Dendritic cell treated with granulocyte-macrophage colony-stimulating factor and Interleukin-4, amounts not matched to agents 40 ng/mL and 50 ng/mL, for 4 days (primary cell): ENCODE results near the gene HOTAIR.

Experiments
- H3K27ac Mint-ChIP-seq: one replicate; pipeline ENCODE4 v1.8.0; 2022; ENCODE audit warnings: mild to moderate bottlenecking, mixed read lengths
- H3K27me3 Mint-ChIP-seq: one replicate; pipeline ENCODE4 v1.8.0; 2022; ENCODE audit warnings: mild to moderate bottlenecking, mixed read lengths
- H3K36me3 Mint-ChIP-seq: one replicate; pipeline ENCODE4 v1.8.0; 2022; ENCODE audit warnings: low read depth, mixed read lengths
- H3K4me1 Mint-ChIP-seq: one replicate; pipeline ENCODE4 v1.8.0; 2022; ENCODE audit warnings: low read depth, mixed read lengths
- H3K4me3 Mint-ChIP-seq: one replicate; pipeline ENCODE4 v1.8.0; 2022; ENCODE audit warnings: mild to moderate bottlenecking, moderate library complexity, mixed read lengths
- H3K9me3 Mint-ChIP-seq: one replicate; pipeline ENCODE4 v1.8.0; 2022; ENCODE audit warnings: mixed read lengths
- intact Hi-C: fragments of 100-400 bp; cut with micrococcal nuclease; formaldehyde crosslinking; loops from one replicate; pipeline ENCODE4 v1.15.0; 2022

The HOTAIR gene

DNA sequence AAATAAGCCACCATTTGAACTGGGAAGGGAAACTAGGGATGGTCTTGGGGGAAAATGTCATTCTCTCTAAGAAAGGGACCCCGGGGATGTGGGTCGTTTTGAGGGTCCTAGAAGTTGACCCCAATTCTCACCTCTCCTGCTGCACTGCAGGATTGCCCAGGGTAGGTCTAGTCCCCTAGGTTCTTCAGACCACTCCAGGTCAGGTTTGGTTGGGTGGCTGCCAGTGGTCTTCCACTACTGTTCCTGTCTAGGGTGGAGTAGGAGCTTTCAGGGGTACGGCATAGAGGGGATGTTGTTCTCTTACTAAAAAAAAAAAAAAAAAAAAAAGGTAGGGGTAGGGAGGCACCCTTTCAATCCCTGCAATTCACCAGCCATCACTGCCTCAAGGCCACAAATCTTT is 41.3 kb upstream of the HOTAIR start:
- Mint-ChIP-seq H3K4me3 (no peak overlapping the region), H3K27ac (no peak overlapping the region), H3K27me3 (peaks cover 95% of the 10 kb centered on the region), H3K36me3 (no peaks in the 10 kb centered on the region), H3K9me3 (no peaks in the 10 kb centered on the region), H3K4me1 (peaks cover 36% of the 10 kb centered on the region)
- intact Hi-C loops: no loop called here

- no peaks in the 10 kb centered on the region for H3K36me3 Mint-ChIP-seq
- H3K27ac Mint-ChIP-seq: no peak overlapping the region
- no peaks in the 10 kb centered on the region for H3K9me3 Mint-ChIP-seq
- intact Hi-C loops: no loop called here
- H3K27me3 Mint-ChIP-seq: peaks cover 94% of the 10 kb centered on the region
- H3K4me1 Mint-ChIP-seq: peaks cover 38% of the 10 kb centered on the region
- no peak overlapping the region for H3K4me3 Mint-ChIP-seq
Measured at GRCh38 chr12:54015018-54015931, 40.5 kb upstream of the HOTAIR start.

DNA sequence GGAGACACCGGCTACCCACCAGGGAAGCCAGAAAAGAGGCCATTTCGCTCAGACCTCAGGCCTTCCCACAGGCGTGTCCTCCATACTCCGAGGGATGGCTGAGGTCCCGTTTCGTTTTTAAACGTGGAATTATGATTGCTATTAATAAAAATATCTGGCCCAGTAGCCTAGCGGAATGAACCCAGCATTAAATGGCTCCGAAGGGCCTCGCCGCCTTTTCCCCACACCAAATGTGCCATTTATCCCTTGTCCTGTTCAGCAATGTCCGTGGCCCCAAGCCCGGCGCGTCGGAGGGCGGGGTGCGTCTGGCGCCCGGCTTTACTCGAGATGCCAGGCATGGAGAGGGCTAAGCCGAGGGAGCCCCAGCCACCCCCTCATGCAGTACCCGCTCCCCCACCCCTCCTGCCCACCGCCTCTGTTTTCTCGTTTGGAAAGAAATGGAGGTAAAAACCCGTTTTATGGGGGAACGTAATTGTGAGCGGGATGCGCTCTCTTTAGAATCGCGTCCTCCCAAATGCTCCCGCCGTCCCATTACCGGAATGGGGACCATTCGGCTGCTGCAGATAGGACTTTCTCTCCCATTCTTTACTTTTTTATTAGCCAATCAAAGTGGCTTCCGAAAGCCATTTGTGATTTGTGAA is 39.7 kb upstream of the HOTAIR start:
- Mint-ChIP-seq H3K4me3 (peak overlapping the region; percentile 27), H3K9me3 (no peaks in the 10 kb centered on the region), H3K36me3 (no peaks in the 10 kb centered on the region), H3K4me1 (peaks cover 36% of the 10 kb centered on the region), H3K27me3 (peaks cover 94% of the 10 kb centered on the region), H3K27ac (no peak overlapping the region)
- intact Hi-C loops: loop anchor here (5.0 kb wide), 1 partner anchor 123 kb away; no protein-coding TSS in a partner anchor

- no peak overlapping the region for H3K4me3 Mint-ChIP-seq
- H3K9me3 Mint-ChIP-seq: no peaks in the 10 kb centered on the region
- intact Hi-C loops: loop anchor here (5.0 kb wide), 1 partner anchor 124 kb away; no protein-coding TSS in a partner anchor
Measured at GRCh38 chr12:54012631-54013409, 38.1 kb upstream of the HOTAIR start.

DNA sequence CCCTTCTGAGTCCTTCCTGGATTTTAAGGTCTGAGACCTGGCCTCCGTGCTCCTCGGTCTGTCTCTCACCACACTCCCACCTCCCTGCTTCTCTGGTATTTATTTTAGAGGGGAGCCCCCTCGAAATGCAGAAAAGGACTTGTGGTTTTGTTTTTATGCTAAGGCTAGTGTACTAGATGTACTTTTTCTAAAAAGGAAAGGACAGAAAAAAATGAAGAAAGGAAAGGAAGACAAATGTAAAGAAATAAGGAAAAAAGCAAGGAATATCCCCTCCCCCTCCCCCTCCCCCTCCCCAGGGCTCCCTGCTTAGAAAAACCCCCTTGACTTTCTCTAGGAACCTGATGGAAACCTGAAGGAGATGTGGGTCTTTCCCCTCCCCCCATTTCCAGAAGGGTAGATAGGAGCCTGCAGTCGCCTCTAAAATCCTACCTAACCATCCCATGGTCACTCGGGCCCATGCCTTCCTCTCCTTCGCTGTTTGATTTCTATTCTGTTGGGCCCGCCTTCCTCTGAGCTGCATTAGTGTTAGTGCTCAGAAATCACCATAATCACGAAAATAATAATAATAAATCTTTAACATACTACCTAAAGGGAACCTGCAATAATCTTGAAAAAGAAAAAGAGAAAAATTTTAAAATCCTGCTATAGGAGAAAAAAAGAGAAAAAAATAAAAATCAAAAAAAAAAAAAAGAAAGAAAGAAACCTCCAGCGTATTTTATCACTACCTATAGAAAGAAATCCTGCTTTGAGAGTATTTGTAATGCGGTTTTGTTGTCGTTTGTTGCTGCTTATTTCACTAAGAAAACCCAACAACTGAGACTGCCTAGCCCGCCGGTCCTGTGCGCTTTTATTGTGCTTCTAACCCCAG is 37.1 kb upstream of the HOTAIR start:
- Mint-ChIP-seq H3K4me1 (peaks cover 30% of the 10 kb centered on the region), H3K27me3 (peaks cover 93% of the 10 kb centered on the region), H3K27ac (no peak overlapping the region), H3K36me3 (no peaks in the 10 kb centered on the region), H3K9me3 (no peaks in the 10 kb centered on the region), H3K4me3 (no peak overlapping the region)
- intact Hi-C loops: loop anchor here (5.0 kb wide), 1 partner anchor 125 kb away; no protein-coding TSS in a partner anchor

More at GRCh38 chr12:54012631-54013409, 38.1 kb upstream of the HOTAIR start:
- Mint-ChIP-seq H3K4me1 (peaks cover 34% of the 10 kb centered on the region), H3K27ac (no peak overlapping the region), H3K27me3 (peaks cover 93% of the 10 kb centered on the region), H3K36me3 (no peaks in the 10 kb centered on the region)

DNA sequence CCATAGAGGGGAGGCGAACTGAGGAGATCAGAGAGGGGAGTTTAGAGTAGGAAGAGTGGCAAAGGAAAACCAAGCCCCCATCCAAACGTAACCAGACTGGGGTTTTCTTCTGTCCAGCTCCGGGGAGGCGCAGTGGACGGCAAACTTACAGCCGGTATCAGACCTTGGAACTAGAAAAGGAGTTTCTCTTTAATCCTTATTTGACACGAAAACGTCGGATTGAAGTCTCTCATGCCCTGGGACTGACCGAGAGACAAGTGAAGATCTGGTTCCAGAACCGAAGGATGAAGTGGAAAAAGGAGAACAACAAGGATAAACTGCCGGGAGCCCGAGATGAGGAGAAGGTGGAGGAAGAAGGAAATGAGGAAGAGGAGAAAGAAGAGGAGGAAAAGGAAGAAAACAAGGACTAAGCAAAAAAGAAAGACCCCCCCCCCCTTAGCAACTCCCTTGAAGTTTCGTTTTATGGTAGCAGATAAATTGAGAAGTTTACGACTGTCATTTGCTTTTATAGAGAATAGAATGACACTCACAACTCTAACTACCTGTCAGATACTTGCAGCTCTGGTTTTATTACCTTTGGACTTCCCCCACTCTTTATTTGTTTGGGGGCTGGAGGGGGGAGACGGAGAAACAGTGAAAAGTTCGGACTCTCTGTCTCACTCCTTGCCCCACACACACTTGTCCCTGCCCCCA is 36.4 kb upstream of the HOTAIR start:
- H3K36me3 Mint-ChIP-seq: no peaks in the 10 kb centered on the region
- no peak overlapping the region for H3K27ac Mint-ChIP-seq
- intact Hi-C loops: loop anchor here (5.0 kb wide), 1 partner anchor 126 kb away; no protein-coding TSS in a partner anchor
- H3K9me3 Mint-ChIP-seq: no peaks in the 10 kb centered on the region
- peaks cover 38% of the 10 kb centered on the region for H3K4me1 Mint-ChIP-seq
- H3K27me3 Mint-ChIP-seq: peaks cover 93% of the 10 kb centered on the region
- no peak overlapping the region for H3K4me3 Mint-ChIP-seq

DNA sequence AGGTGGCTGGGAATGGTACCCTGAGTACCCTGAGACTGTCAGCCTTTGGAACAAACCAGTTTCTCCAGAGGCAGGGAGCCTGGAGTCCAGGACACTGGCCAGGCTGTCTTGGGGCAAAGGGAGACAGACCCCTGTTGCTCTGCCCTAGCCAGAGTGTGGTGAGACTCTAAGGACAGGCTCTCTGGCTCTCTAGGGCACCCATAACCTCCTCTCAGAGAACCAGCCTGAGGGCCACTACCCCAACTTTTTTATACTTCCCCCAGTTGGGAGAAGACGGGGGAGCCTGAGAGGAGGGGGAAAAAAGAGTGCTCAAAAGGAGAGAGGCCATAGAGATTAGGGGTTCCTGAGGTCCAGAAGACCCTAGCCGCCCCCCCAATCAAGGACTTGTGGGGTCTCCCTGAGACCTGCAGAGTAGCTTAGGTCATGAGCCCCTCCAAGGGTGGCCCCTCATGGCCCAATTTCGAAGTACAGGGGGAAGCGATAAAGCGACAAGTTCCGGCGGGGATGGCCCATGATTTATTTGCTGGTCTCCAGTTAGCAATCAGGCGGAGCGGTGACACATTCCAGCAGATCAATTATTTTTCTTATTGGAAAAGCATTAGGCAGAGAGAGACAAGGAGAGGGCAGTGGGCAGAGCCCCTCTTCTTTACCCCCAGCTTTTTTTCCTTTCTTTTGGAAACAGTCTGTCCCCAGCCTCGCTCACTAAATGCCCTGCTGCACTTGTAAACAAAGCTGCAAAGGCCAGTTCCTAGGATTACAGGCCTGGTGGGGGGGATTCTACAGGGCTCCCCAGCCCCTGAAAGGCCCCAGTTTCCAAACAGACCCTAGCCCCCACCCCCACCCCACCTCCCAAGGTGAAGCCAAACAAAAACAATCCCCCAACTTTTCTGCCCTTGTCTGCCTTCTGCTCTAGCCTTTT is 35.6 kb upstream of the HOTAIR start:
- Mint-ChIP-seq H3K27ac (no peak overlapping the region), H3K4me3 (no peak overlapping the region), H3K36me3 (no peaks in the 10 kb centered on the region), H3K27me3 (peaks cover 94% of the 10 kb centered on the region), H3K4me1 (peaks cover 46% of the 10 kb centered on the region), H3K9me3 (no peaks in the 10 kb centered on the region)
- intact Hi-C loops: loop anchor here (5.0 kb wide), 1 partner anchor 127 kb away; no protein-coding TSS in a partner anchor

GRCh38 chr12:54009171-54010052 is 34.7 kb upstream of the HOTAIR start:
- no peaks in the 10 kb centered on the region for H3K36me3 Mint-ChIP-seq
- H3K9me3 Mint-ChIP-seq: no peaks in the 10 kb centered on the region
- H3K4me3 Mint-ChIP-seq: peak overlapping the region; percentile 44
- H3K27ac Mint-ChIP-seq: no peak overlapping the region
- peaks cover 94% of the 10 kb centered on the region for H3K27me3 Mint-ChIP-seq
- H3K4me1 Mint-ChIP-seq: peaks cover 42% of the 10 kb centered on the region
- intact Hi-C loops: loop anchor here (5.0 kb wide), 1 partner anchor 128 kb away; no protein-coding TSS in a partner anchor

DNA sequence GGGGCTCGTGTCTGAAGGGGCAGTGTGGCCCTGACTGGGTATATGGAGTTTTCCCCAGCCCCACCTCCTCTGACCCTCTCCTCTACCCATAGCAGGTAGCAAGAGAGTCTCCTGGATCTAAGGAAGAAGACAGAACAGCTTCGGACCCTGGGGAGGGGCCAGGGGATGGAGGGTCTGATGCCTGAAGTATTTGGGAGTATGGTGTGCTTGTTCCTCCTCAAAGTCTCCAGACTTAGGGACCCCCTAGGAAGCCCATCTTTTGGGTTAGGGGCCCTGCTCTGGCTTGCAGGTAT is 33.5 kb upstream of the HOTAIR start:
- Mint-ChIP-seq H3K9me3 (no peaks in the 10 kb centered on the region), H3K4me3 (no peak overlapping the region), H3K4me1 (peaks cover 39% of the 10 kb centered on the region), H3K27me3 (peaks cover 93% of the 10 kb centered on the region), H3K36me3 (no peaks in the 10 kb centered on the region), H3K27ac (no peak overlapping the region)
- intact Hi-C loops: no loop called here

DNA sequence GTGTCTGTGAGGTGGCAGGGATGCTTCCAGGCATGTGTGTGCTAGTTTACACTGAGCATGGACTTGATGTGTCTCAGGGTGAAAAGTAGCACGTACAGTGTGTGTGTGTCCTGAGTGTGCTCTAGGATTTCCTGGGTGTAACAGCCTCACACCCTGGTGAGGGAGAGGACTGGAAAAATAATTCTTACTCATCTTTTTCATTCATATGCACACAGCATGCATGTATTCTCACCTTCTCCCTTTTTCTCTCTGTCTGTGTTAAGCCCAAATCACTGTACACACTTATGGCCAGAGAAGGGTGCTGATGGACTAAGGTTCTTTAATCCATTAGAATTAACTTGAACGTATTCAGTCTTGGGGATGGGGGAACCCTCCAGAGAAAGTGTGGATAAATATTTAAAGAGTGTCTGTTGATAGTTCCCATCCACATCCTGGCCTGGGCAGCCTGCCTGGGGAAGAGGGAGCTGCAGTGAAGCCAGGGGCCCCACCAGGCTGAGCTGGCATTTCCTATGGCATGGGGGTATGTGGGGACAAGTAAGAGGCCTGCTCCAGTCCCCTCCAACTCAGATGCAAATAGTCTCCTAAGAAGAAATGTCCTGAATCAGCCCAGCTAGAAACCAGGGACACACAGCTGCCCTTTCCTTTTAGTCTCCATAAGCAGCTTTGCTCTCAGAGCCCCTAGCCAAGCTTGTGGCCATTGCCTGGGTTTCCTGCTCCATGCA is 32.9 kb upstream of the HOTAIR start:
- Mint-ChIP-seq H3K4me1 (peaks cover 39% of the 10 kb centered on the region), H3K4me3 (no peak overlapping the region), H3K27me3 (peaks cover 93% of the 10 kb centered on the region), H3K36me3 (no peaks in the 10 kb centered on the region), H3K27ac (no peak overlapping the region), H3K9me3 (no peaks in the 10 kb centered on the region)
- intact Hi-C loops: no loop called here
